HL-60 (cell line): ENCODE measurements around the gene FHAD1.

ENCODE experiments used
- POLR2AphosphoS5 ChIP-seq: IDR thresholded peaks from 2 replicates; pipeline ENCODE4 v1.6.1; 2012; ENCODE audit warnings: low read depth
- REST ChIP-seq: IDR thresholded peaks from 2 replicates; pipeline ENCODE4 v1.6.1; 2012; ENCODE audit warnings: low read depth; ENCODE audit not compliant: insufficient replicate concordance
- SPI1 ChIP-seq: IDR thresholded peaks from 2 replicates; pipeline ENCODE4 v1.6.1; 2012; ENCODE audit warnings: low read depth, mild to moderate bottlenecking, borderline replicate concordance
- TF ChIP-seq, protein P1 (sequence below): IDR thresholded peaks from one replicate; pipeline ENCODE4 v1.5.1; 2011; ENCODE audit warnings: low read length, control low read depth, inconsistent platforms; ENCODE audit not compliant: insufficient read depth

DNA sequence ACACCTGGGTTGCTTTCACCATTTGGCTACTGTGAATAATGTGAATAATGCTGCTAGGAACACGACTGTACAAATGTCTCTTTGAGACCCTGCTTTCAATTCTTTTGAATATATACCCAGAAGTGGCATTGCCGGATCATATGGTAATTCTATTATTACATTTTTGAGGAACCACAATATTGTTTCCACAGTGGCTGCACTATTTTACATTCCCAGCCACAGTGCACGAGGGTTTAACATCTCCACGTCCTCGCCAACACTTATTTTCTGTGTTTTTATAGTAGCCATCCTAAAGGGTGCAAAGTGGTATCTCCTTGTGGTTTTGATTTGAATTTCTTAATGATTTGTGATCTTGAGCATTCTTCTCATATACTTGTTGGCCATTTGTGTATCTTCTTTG lies 15.7 kb downstream of the FHAD1 start:
- TF ChIP-seq, protein P1, sequence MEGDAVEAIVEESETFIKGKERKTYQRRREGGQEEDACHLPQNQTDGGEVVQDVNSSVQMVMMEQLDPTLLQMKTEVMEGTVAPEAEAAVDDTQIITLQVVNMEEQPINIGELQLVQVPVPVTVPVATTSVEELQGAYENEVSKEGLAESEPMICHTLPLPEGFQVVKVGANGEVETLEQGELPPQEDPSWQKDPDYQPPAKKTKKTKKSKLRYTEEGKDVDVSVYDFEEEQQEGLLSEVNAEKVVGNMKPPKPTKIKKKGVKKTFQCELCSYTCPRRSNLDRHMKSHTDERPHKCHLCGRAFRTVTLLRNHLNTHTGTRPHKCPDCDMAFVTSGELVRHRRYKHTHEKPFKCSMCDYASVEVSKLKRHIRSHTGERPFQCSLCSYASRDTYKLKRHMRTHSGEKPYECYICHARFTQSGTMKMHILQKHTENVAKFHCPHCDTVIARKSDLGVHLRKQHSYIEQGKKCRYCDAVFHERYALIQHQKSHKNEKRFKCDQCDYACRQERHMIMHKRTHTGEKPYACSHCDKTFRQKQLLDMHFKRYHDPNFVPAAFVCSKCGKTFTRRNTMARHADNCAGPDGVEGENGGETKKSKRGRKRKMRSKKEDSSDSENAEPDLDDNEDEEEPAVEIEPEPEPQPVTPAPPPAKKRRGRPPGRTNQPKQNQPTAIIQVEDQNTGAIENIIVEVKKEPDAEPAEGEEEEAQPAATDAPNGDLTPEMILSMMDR, result no peak
- no peak for TF ChIP-seq REST
- TF ChIP-seq POLR2AphosphoS5, result no peak
- TF ChIP-seq SPI1, result no peak
